ENCODE measurements around the gene AKAP1.

- no peak for TF ChIP-seq POLR2A (IDR thresholded peaks at IDR 0.05)
- TF ChIP-seq CTCF (IDR thresholded peaks at IDR 0.05), result no peak
Observed at GRCh38 chr17:57136355-57136754, 51.3 kb downstream of the AKAP1 start.
